Kidney (tissue), 14 donors: Measurements from ENCODE around the gene TPPP2. TPM values are rescaled to one million over a fixed set of nuclear protein-coding genes. Genes with fewer than 3 reads are reported as not detected.

Source experiments
- DNase-seq, 5 donors: peaks; one replicate each; pipeline ENCODE4 v3.0.0-alpha.2; 2013 to 2020
- FAIRE-seq: peaks from 2 replicates; lab custom pipeline; 2012; peaks lifted over from hg19 to GRCh38; lab: Jason Lieb, UNC
- H3K27ac ChIP-seq, 2 donors: one replicate each; pipeline ENCODE4 v1.7.0; 2013; ENCODE audit warnings: low read depth in 2 of 2, low read length in 2 of 2, inconsistent platforms in 1 of 2
- H3K27me3 ChIP-seq: one replicate; pipeline ENCODE4 v1.7.1; 2013; ENCODE audit warnings: low read length, inconsistent platforms; ENCODE audit not compliant: control insufficient read depth, insufficient read depth
- H3K36me3 ChIP-seq, 3 donors: one replicate each; pipeline versions ENCODE4 v1.7.0 to v1.7.1; 2013; ENCODE audit warnings: low read length in 3 of 3, control low read depth in 1 of 3, inconsistent platforms in 1 of 3; ENCODE audit not compliant: insufficient read depth in 3 of 3, control insufficient read depth in 2 of 3
- H3K4me1 ChIP-seq, 3 donors: one replicate each; pipeline versions ENCODE4 v1.7.0 to v1.7.1; 2013; ENCODE audit warnings: low read length in 3 of 3, inconsistent platforms in 1 of 3, low read depth in 1 of 3; ENCODE audit not compliant: control insufficient read depth in 2 of 3, insufficient read depth in 2 of 3
- H3K4me3 ChIP-seq, 3 donors: one replicate each; pipeline versions ENCODE4 v1.7.0 to v1.8.1; 2013; ENCODE audit warnings: low read length in 3 of 3, control low read depth in 1 of 3, inconsistent platforms in 1 of 3
- H3K9ac ChIP-seq, 3 donors: one replicate each; pipeline versions ENCODE4 v1.7.0 to v1.7.1; 2013; ENCODE audit warnings: low read length in 3 of 3, control low read depth in 1 of 3, inconsistent platforms in 1 of 3
- H3K9me3 ChIP-seq, 3 donors: one replicate each; pipeline versions ENCODE4 v1.7.0 to v1.7.1; 2013; ENCODE audit warnings: low read length in 3 of 3, control low read depth in 1 of 3, inconsistent platforms in 1 of 3; ENCODE audit not compliant: control insufficient read depth in 2 of 3, insufficient read depth in 1 of 3
- CTCF ChIP-seq: IDR thresholded peaks from 3 replicates; pipeline ENCODE4 v1.5.1; 2012; ENCODE audit warnings: mild to moderate bottlenecking, moderate library complexity, borderline replicate concordance; ENCODE audit not compliant: insufficient read depth; ENCODE audit errors: extremely low read depth
- intact Hi-C: fragments of 100-400 bp; cut with DNase I; formaldehyde crosslinking; loops from one replicate; pipeline ENCODE4 v1.11.1; 2022
- polyA plus RNA-seq: library from polyadenylated mRNA; stranded (reverse); fragments of 350-450 nt; fragmentation: Illumina TruSeq; extraction: RNeasy Lipid Tissue Mini Kit (QIAGEN cat#74804); gene quantifications from one replicate; pipeline ENCODE4 v1.2.3, GENCODE V29; 2014; ENCODE audit warnings: low read depth, low replicate concordance; ENCODE audit not compliant: insufficient read depth
- total RNA-seq: library from RNA; stranded (reverse); fragmentation: NEBNext Ultra II Directional; extraction: Animal tissue kit (Norgen Biotek cat#: 25700); gene quantifications from one replicate; pipeline ENCODE4 v1.2.1, GENCODE V29; 2021
- donor health status: control.
- donor health status: control.
- donor health status: control.
- donor health status: control.
- donor health status: control.
- donor health status: DM: yes; HTN: yes; CAD: no.
- donor health status: Normal renal cell carcinoma (clear cell type).

The TPPP2 gene
- total and polyA plus RNA-seq, 2 donors from 2014 or later = 1.3 TPM; not detected in 1

GRCh38 chr14:21070610-21071224 lies 40.7 kb downstream of the TPPP2 start:
- peaks cover 3 to 10% (median 9%) of the 10 kb centered on the region in 3 donors for H3K36me3 ChIP-seq
- peak; percentile 78 to 90 (median 86) for DNase-seq

GRCh38 chr14:21071225-21072030 lies 41.4 kb downstream of the TPPP2 start:
- intact Hi-C loops = no loop called here
- no peak for TF ChIP-seq CTCF
- Histone ChIP-seq H3K36me3 (peaks cover 7 to 16% (median 16%) of the 10 kb centered on the region in 3 donors), H3K4me3 (peak overlapping the region; percentile 80 to 90 (median 82)), H3K27ac (peak overlapping the region; percentile 85 to 86), H3K27me3 (no peaks in the 10 kb centered on the region), H3K4me1 (peaks cover 6 to 14% (median 12%) of the 10 kb centered on the region in 3 donors), H3K9me3 (no peaks in the 10 kb centered on the region), H3K9ac (peak overlapping the region; percentile 78 to 87 (median 83))
- DNase-seq = peak; percentile 93 to 97 (median 95)
- no peak for FAIRE-seq

More at GRCh38 chr14:21070610-21071224, 40.7 kb downstream of the TPPP2 start:
- Histone ChIP-seq H3K27ac (peak overlapping the region; percentile 85 to 86), H3K9ac (peak overlapping the region; percentile 78 to 87 (median 83)), H3K27me3 (no peaks in the 10 kb centered on the region), H3K4me1 (peaks cover 6 to 14% (median 12%) of the 10 kb centered on the region in 3 donors), H3K4me3 (peak overlapping the region; percentile 80 to 90 (median 82)), H3K9me3 (no peaks in the 10 kb centered on the region)
- FAIRE-seq = no peak
- intact Hi-C loops = no loop called here
- no peak for TF ChIP-seq CTCF

- peak overlapping the region in 2 of 3 donors; percentile 39 to 61 for H3K9ac ChIP-seq
- DNase-seq = peak in 2 of 5 donors; percentile 70 to 76
- intact Hi-C loops = no loop called here
- H3K9me3 ChIP-seq = no peaks in the 10 kb centered on the region
- H3K36me3 ChIP-seq = peaks cover 7 to 20% (median 18%) of the 10 kb centered on the region in 3 donors
- peaks cover 6 to 14% (median 12%) of the 10 kb centered on the region in 3 donors for H3K4me1 ChIP-seq
- no peak for TF ChIP-seq CTCF
- no peaks in the 10 kb centered on the region for H3K27me3 ChIP-seq
- no peak for FAIRE-seq
- H3K27ac ChIP-seq = peak overlapping the region; percentile 85 to 86
- peak overlapping the region; percentile 28 to 80 (median 47) for H3K4me3 ChIP-seq
Measured at GRCh38 chr14:21072031-21072473, 42.0 kb downstream of the TPPP2 start.
